ENCODE data around the gene NCKAP5. TPM values are rescaled to one million over a fixed set of nuclear protein-coding genes. Genes with fewer than 3 reads are reported as not detected.

Gene NCKAP5
- total RNA-seq, 2 donors from 2014 or later, result 0.78 to 2.6 TPM

DNA sequence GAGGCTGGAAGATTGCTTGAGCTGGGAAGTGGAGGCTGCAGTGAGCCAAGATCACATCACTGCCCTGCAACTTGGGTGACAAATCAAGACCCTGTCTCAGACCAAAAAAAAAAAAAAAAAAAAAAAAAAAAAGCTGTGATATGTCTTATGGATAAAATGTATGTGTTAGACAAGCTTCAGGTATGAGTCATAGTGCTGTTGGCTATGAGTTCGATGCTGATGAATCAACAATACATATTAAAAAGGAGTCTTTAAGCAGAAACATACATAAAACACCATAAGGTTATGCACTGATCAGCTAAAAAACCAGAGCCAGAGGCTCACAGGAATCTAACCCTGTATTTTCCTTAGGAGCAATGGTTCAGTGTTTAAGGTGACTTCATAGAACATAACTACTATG lies 332.3 kb downstream of the NCKAP5 start:
- ATAC-seq (no peak), DNase-seq (no peak)
- no peaks in the 10 kb centered on the region for H3K27me3 ChIP-seq
- H3K27ac ChIP-seq, result no peak overlapping the region
- H3K36me3 ChIP-seq (replicated peaks in 1 of 2; ENCODE audit: insufficient read depth in 1 of 2, low read depth in 2 of 2), result no peaks in the 10 kb centered on the region
- intact Hi-C loops (cut with DNase I), result no loop called here
- WGBS, 2 donors, result 74 to 77% methylated on average over 1 of the region's 1 CpG
- no peaks in the 10 kb centered on the region for H3K9me3 ChIP-seq
- H3K4me3 ChIP-seq, result no peak overlapping the region
- TF ChIP-seq POLR2A (IDR thresholded peaks at IDR 0.05), result no peak
- TF ChIP-seq, protein P1, sequence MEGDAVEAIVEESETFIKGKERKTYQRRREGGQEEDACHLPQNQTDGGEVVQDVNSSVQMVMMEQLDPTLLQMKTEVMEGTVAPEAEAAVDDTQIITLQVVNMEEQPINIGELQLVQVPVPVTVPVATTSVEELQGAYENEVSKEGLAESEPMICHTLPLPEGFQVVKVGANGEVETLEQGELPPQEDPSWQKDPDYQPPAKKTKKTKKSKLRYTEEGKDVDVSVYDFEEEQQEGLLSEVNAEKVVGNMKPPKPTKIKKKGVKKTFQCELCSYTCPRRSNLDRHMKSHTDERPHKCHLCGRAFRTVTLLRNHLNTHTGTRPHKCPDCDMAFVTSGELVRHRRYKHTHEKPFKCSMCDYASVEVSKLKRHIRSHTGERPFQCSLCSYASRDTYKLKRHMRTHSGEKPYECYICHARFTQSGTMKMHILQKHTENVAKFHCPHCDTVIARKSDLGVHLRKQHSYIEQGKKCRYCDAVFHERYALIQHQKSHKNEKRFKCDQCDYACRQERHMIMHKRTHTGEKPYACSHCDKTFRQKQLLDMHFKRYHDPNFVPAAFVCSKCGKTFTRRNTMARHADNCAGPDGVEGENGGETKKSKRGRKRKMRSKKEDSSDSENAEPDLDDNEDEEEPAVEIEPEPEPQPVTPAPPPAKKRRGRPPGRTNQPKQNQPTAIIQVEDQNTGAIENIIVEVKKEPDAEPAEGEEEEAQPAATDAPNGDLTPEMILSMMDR (IDR thresholded peaks at IDR 0.05), result no peak
- no peaks in the 10 kb centered on the region for H3K4me1 ChIP-seq

DNA sequence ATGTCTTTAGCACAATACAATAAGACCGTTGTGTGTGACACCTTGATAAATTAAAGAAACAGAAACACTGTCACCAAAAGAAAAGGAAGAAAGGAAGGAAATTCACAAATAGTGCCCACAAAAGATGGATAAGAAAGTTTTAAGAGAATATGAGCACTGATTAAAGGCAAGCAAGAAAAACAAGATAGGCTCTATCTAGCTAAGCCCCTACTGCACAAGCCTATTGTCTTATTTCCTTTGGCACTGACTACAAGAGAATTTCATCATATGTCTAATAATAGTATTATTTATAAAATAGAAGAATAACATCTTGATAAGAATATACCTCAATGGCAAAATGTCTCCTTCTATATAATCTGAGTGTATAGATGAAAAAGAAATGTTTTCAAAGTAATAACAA lies 335.7 kb downstream of the NCKAP5 start:
- H3K9me3 ChIP-seq, result no peaks in the 10 kb centered on the region
- intact Hi-C loops (cut with DNase I), result no loop called here
- 34 to 35% methylated on average over 1 of the region's 1 CpG for WGBS, 2 donors
- DNase-seq (no peak), ATAC-seq (no peak)
- TF ChIP-seq, protein P1 (IDR thresholded peaks at IDR 0.05), result no peak
- no peak for TF ChIP-seq POLR2A (IDR thresholded peaks at IDR 0.05)
- no peaks in the 10 kb centered on the region for H3K27me3 ChIP-seq
- H3K4me3 ChIP-seq, result no peak overlapping the region
- H3K36me3 ChIP-seq (replicated peaks in 1 of 2; ENCODE audit: insufficient read depth in 1 of 2, low read depth in 2 of 2), result no peaks in the 10 kb centered on the region
- no peak overlapping the region for H3K27ac ChIP-seq
- no peaks in the 10 kb centered on the region for H3K4me1 ChIP-seq

DNA sequence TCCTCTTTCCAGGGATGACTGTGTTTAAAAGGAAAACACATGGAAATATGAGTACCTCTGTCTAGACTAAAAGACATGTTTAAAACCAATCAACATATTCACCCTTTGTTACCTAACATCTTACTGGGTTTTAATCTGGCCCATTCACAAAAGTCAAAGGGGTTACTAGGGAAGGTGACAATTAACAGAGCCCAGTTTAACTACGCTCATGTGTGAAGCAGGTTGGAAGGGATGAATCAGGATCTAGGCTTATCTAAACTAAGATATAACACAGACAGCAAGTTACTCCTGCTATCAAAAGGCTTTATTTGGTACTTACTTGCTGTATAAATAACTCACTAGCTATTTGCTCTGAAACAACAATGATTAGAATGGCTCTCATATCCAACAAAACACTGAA lies 337.0 kb downstream of the NCKAP5 start:
- Histone ChIP-seq H3K27me3 (no peaks in the 10 kb centered on the region), H3K4me1 (no peaks in the 10 kb centered on the region), H3K27ac (no peak overlapping the region), H3K4me3 (no peak overlapping the region), H3K36me3 (replicated peaks in 1 of 2; ENCODE audit: insufficient read depth in 1 of 2, low read depth in 2 of 2) (no peaks in the 10 kb centered on the region), H3K9me3 (no peaks in the 10 kb centered on the region)
- TF ChIP-seq, protein P1 (IDR thresholded peaks at IDR 0.05), result no peak
- TF ChIP-seq POLR2A (IDR thresholded peaks at IDR 0.05), result no peak
- DNase-seq (no peak), ATAC-seq (no peak)
- intact Hi-C loops (cut with DNase I), result no loop called here
- WGBS, 2 donors, result 56 to 78% methylated on average over 1 of the region's 1 CpG

DNA sequence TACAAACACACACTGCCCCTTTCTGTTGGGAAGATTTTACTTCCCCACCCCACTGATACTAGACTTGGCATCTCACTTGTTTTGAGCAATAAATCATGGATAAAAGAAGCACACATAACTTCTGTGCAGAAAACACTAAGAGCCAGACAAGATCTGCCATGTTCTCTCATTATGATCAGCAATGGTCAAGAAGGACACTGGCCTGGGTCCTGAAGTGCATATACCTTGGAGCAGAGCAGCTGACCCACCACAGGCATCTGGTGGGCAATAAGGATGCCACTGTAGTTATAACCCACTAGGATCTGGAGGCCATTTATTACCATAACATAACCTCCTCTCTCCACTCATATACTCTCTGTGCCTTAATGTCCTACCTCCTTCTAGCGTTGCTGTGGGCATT lies 338.3 kb downstream of the NCKAP5 start:
- DNase-seq, result no peak
- no peak for TF ChIP-seq POLR2A (IDR thresholded peaks at IDR 0.05)
- TF ChIP-seq, protein P1 (IDR thresholded peaks at IDR 0.05), result no peak
- H3K4me1 ChIP-seq, result no peaks in the 10 kb centered on the region
- H3K27me3 ChIP-seq, result no peaks in the 10 kb centered on the region
- WGBS, 2 donors, result 80 to 88% methylated on average over 1 of the region's 1 CpG
- no peak for ATAC-seq
- intact Hi-C loops (cut with DNase I), result no loop called here
- H3K9me3 ChIP-seq, result no peaks in the 10 kb centered on the region
- no peak overlapping the region for H3K27ac ChIP-seq
- H3K36me3 ChIP-seq (replicated peaks in 1 of 2; ENCODE audit: insufficient read depth in 1 of 2, low read depth in 2 of 2), result no peaks in the 10 kb centered on the region
- H3K4me3 ChIP-seq, result no peak overlapping the region

DNA sequence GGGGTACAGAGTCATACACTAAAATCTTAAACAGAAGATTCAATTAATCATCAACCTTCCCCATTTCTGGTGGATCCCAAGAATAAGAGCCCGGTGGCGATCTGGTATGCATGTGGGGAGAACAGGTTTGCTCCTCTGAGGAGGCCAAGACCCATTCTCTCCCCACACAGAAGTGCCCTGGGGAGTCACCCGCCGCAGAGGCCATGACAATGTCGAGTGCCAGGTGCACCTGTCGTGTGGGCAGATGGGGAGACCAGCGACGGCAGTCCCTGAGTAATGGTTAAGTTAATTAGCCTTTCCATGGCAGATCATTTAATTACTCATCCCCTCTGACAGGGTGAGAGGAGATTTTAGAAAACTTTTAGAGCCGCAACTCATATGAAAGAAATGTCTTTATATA lies 345.0 kb downstream of the NCKAP5 start:
- ATAC-seq (no peak), DNase-seq (no peak)
- H3K27ac ChIP-seq, result no peak overlapping the region
- no peak for TF ChIP-seq POLR2A (IDR thresholded peaks at IDR 0.05)
- TF ChIP-seq, protein P1 (IDR thresholded peaks at IDR 0.05), result no peak
- WGBS, 2 donors, result 73 to 88% methylated on average over 9 of the region's 9 CpGs
- intact Hi-C loops (cut with DNase I), result no loop called here
- no peaks in the 10 kb centered on the region for H3K27me3 ChIP-seq
- no peak overlapping the region for H3K4me3 ChIP-seq
- no peaks in the 10 kb centered on the region for H3K36me3 ChIP-seq (replicated peaks in 1 of 2; ENCODE audit: insufficient read depth in 1 of 2, low read depth in 2 of 2)
- H3K4me1 ChIP-seq, result no peaks in the 10 kb centered on the region
- no peaks in the 10 kb centered on the region for H3K9me3 ChIP-seq
